Activated CD8-positive, alpha-beta memory T cell treated with anti-CD3 and anti-CD28 coated beads, Interleukin-2, amount 50 U/mL, for 24 hours (primary cell): ENCODE data around the gene VAMP1.
"Not testable (repeated sequence)": the region's sequence is repeated elsewhere in the genome, so short reads cannot be mapped to it uniquely, and the experiment has no call there.

Experiments used
- DNase-seq: peaks from one replicate; pipeline ENCODE4 v3.0.0-alpha.2; 2020; ENCODE audit errors: extremely low read depth

VAMP1 gene

DNA sequence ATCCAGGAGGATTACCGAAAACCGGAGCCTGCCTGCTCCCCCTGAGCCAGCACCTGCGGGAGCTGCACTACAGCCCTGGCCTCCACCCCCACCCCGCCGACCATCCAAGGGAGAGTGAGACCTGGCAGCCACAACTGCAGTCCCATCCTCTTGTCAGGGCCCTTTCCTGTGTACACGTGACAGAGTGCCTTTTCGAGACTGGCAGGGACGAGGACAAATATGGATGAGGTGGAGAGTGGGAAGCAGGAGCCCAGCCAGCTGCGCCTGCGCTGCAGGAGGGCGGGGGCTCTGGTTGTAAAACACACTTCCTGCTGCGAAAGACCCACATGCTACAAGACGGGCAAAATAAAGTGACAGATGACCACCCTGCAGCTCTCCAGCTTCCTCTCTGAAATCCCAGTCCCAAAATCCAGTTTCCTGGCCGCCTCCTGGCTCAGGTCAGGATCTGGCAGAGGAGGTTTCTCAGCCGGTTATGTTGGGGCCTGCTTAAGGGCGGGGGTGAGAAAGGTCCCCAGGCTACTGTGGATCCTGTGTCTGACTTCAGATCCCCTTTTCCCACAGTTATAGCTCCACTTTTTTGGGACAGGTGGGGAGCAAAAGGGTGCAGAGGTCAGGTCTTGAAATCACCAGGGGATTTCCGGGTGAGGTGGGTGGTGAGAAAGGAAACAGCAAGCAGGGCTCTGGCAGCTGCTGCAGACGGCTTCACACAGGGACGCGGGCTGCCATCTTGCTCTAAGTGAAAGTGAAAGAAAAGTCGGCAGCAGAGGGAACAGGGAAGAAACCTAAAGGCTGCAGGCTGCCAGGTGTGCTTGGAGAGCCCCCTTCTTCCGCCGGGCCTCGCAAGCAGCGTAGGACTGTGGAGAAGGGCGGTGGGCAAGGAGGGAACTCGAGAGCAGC lies 18.9 kb downstream of the VAMP1 start, which contains the start of gene TAPBPL:
Gene TAPBPL (plus strand): TSS at position 695 of the 897 bp plus-strand sequence. CDS start 207 bp downstream, outside the sequence.
- DNase-seq: no peak

GRCh38 chr12:6450869-6451347 lies 19.6 kb downstream of the VAMP1 start:
- DNase-seq: no peak

GRCh38 chr12:6450091-6450868 lies 20.2 kb downstream of the VAMP1 start:
- DNase-seq: no peak

GRCh38 chr12:6444704-6445688 lies 25.5 kb downstream of the VAMP1 start, which contains the start of gene CD27:
Gene CD27, plus strand, starts transcription at chr12:6444955. Its CDS starts 141 bp downstream, at chr12:6445096.
- DNase-seq: no peak

GRCh38 chr12:6444031-6444430 lies 26.4 kb downstream of the VAMP1 start:
- no peak for DNase-seq

DNA sequence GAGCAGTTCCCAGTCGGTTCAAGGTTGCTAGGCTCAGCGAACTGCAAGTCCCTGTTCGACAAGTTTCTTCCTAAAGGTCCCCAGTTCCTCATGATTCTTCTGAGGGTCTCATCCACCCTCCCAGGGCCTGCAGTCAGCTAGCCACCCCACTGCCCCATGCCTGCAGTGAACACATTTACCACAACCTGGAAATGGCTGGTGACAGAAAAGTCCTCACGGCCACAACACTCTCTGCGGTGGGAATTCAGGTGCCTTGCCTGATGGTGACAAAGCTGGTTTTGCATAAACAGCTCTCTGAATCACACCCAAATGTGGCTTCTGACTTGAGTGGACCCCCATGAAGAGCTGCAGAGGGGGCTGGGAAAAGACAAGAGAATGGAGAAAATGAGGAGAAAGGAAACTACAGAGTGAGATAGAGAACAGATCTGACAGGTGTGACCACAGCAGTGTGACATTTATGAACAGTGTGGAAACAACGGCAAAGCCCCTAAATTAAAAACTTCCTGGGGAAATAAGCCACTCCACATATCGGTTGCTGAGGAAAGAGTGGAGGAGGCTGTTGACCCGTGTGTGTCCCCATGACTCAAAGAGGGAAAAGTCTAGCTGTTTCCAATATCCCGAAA lies 27.0 kb downstream of the VAMP1 start:
- DNase-seq: no peak

- no peak for DNase-seq
These were observed 27.6 kb downstream of the VAMP1 start for GRCh38 chr12:6442836-6443235.

DNA sequence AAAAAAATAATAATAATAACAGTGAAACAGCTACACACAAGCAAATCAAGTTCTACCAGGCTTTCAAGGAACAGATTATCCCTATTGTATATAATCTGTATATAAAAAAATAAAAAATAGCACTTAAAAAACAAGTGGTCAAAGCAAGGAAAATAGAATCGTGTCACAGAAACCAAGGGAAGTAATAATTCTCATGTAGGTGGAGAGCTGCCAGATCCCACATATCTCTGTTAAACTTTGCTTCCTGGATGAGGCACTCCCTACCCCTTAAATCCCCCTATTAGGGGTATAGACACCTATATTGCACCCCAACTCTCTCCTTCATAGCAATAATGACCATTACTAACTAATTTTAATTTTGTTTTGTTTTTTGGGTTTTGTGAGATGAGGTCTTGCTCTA lies 30.1 kb downstream of the VAMP1 start:
- DNase-seq: no peak

- DNase-seq: no peak
These were observed 32.1 kb downstream of the VAMP1 start for GRCh38 chr12:6438345-6438744.

GRCh38 chr12:6437586-6437985 lies 32.9 kb downstream of the VAMP1 start:
- DNase-seq: no peak

DNA sequence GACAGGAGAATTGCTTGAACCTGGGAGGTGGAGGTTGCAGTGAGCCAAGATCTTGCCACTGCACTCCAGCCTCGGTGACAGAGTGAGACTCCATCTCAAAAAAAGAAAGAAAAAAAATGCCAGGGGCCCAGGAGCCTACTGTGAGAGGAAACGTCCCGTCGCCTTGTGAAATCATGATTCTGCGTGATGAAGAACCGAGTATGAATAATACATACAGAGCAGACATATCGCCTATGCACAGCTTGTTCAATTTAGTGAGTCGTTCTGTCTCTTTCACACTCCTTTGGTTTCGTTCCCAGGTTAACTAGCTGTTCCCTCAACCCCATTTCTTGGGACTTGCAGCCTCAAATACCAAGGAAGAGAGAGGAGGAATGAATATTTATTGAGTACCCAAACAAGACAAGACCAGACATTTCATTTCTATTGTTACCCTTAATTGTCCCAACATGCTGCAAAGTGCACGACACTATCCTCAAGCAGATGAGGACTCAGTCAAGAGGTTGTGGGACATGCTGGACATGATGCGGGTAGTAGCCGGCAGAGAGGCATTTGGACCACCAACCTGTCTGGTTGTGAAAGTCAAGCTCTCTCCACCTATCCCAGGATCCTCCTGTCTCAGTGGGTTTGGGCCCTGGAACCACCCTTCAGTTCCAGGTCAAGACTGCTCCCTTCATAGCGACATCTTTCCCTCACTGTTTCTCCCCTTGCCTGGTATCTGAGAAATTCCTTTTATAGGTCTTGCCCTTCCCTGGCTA lies 34.3 kb downstream of the VAMP1 start:
- no peak for DNase-seq

- no peak for DNase-seq
These were observed 36.0 kb downstream of the VAMP1 start for GRCh38 chr12:6434205-6435140.

GRCh38 chr12:6432991-6433390 lies 37.5 kb downstream of the VAMP1 start:
- no peak for DNase-seq

- DNase-seq: no peak
These were observed 40.1 kb downstream of the VAMP1 start for GRCh38 chr12:6430124-6430989.

GRCh38 chr12:6428326-6428725 lies 42.2 kb downstream of the VAMP1 start:
- no peak for DNase-seq

DNA sequence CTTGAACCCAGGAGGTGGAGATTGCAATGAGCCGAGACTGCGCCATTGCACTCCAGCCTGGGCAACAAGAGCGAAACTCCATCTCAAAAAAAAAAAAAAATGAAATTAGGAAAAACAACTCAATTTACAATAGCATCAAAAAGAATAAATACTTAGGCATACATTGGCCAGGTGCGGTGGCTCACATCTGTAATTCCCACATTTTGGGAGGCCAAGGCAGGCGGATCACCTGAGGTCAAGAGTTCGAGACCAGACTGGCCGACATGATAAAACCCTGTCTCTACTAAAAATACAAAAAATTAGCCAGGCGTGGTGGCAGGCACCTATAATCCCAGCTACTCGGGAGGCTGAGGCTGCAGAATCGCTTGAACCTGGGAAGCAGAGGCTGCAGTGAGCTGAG lies 42.7 kb downstream of the VAMP1 start:
- not testable (repeated sequence) for DNase-seq

- peak; percentile 77 for DNase-seq
These were observed 43.4 kb downstream of the VAMP1 start for GRCh38 chr12:6426882-6427671.
